Mucosa of gallbladder (tissue), 1 donor: ENCODE measurements around the gene ATP11C. TPM values are rescaled to one million over a fixed set of nuclear protein-coding genes. Genes with fewer than 3 reads are reported as not detected.
"Not testable (repeated sequence)": the region's sequence is repeated elsewhere in the genome, so short reads cannot be mapped to it uniquely, and the experiment has no call there.

ENCODE experiments used
- DNase-seq: peaks from one replicate; pipeline ENCODE4 v3.0.0-alpha.2; 2020; ENCODE audit warnings: low spot score
- total RNA-seq: library from RNA; stranded (reverse); gene quantifications from one replicate; pipeline ENCODE4 v1.2.1, GENCODE V29; 2021
- donor health status: DM: no; HTN: no; CAD: no.

Gene ATP11C
- total RNA-seq, 1 donor from 2014 or later: 9.3 TPM

GRCh38 chrX:139724626-139725025, 208.2 kb downstream of the ATP11C start:
- DNase-seq: no peak

- DNase-seq: no peak
Observed at GRCh38 chrX:139720979-139721378, 211.9 kb downstream of the ATP11C start.

- no peak for DNase-seq
Observed at GRCh38 chrX:139720136-139720535, 212.7 kb downstream of the ATP11C start.

- no peak for DNase-seq
Observed at GRCh38 chrX:139708067-139708466, 224.8 kb downstream of the ATP11C start, which contains the start of gene MCF2. TSS of gene MCF2 (minus strand) at chrX:139708167. CDS start at chrX:139651744, 56,423 bp downstream.

DNA sequence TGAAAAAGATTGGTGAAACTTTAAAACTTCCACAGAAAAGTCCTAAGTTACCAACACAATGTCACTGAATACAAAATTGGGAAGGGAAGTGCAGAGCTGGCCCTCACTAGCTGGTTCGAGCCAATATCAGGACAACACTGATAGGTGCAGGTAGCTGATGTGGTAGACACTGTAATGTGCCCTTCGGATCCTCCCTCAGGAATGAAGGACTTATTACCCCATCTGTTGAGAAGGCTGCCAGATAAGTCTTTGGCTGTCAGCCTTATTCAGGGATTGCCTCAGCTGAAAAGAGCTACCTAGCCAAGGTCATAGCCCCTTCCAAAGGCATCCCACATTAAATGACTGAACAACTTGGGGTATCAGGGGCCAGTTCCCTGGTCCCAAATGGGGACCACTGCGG, 230.2 kb downstream of the ATP11C start:
- DNase-seq: no peak

DNA sequence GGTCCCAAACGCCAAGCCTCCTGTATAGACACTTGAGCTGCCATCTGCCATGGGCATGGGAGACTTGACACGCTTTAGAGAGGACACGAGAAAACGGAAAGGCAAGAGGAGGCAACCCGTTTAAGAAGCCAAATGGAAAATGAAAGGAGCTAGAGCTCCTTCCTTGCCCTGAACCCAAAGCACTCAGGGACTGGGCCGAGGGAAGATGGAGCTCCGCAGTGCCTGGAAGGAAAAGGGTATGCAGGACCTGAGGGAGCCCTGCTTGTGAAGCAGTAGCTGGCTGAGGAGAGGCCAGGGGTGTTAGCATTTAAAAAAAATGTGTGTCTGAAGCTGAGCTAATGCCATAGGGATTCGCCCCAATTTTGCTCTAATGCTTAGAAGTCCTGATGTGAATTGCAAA, 239.9 kb downstream of the ATP11C start:
- no peak for DNase-seq

DNA sequence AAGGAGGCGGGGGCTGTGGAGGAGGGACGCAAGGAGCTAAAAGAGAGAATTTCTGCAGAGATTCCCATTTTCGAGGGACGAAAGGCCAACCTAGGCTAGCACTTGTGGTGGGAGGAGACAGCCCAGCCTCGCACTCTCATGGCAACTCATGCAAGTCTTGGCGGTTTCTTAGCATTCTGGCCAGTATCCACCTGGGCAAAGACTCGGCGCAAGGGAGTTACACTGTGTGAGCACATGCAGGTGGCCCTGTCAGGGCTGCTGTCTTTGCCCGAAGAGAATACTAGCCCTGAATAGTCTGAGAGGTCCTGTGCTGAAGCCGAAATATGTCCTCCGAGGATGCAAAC, 240.4 kb downstream of the ATP11C start:
- DNase-seq: no peak

DNA sequence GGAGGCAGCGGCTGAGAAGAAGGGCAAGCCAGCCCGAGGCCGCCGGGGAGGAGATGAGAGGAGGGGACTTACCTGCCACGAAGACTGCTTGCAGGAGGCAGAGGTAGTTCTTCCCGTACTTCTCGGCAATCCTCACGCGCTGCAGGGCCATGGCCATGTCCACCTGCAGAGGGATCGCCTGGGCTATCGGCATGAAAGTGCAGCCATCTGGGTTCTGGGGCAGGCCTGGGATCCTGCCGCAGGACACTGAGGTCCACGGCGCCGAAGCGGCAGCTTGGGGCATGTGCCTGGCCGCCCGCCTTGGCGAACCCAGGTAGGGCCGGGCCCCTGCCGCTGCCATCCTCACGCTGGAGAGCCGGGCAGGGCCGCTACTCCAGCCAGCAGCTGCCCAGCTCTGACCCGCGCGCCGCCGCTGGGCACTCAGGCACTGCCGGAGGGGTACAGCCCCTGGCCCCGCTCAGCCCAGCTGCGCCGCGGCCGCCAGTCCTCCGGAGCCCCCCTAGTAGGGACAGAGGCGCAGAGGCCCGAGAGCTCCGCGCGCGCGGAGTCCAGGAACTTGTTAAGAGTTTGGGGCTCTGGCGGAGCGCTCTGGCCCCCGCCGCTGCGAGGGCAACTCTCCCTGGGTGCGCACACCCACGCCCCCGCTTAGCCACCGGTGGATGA, 240.9 kb downstream of the ATP11C start:
- DNase-seq: no peak

GRCh38 chrX:139691493-139691842, 241.4 kb downstream of the ATP11C start:
- DNase-seq: no peak

GRCh38 chrX:139685175-139685574, 247.7 kb downstream of the ATP11C start:
- DNase-seq: not testable (repeated sequence)

DNA sequence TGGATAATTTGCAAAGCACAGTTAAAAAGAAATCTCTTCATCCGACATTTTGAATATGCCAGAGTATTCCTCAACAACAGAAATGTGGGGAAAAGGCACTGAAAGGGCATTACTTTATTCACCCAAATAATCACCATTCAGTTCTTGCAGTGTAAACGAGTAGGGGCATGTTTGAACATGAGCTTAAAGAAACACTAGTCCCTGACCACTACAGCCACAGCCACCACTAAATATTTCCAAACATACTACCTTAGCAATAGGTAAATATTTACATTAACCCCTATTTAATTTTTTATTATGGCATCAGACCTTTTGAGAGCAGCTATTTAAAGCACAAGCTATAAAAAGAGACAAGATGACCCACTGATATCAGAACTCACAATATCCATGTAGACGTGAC, 252.5 kb downstream of the ATP11C start:
- DNase-seq: no peak

Other genes starting within 250 kb of the ATP11C start
- 3.3 TPM for gene MCF2, start 224.9 kb downstream of the ATP11C start, total RNA-seq
- not detected for gene CXorf66, start 32.5 kb upstream of the ATP11C start, total RNA-seq